ENCODE results near the gene TAMM41. TPM values are rescaled to one million over a fixed set of nuclear protein-coding genes. Genes with fewer than 3 reads are reported as not detected.

The TAMM41 gene
- total RNA-seq, 5 donors from 2014 or later (not counting 1 experiment from before 2014, with no cell fraction given), result 19.6 to 43.3 (median 32.4) TPM

DNA sequence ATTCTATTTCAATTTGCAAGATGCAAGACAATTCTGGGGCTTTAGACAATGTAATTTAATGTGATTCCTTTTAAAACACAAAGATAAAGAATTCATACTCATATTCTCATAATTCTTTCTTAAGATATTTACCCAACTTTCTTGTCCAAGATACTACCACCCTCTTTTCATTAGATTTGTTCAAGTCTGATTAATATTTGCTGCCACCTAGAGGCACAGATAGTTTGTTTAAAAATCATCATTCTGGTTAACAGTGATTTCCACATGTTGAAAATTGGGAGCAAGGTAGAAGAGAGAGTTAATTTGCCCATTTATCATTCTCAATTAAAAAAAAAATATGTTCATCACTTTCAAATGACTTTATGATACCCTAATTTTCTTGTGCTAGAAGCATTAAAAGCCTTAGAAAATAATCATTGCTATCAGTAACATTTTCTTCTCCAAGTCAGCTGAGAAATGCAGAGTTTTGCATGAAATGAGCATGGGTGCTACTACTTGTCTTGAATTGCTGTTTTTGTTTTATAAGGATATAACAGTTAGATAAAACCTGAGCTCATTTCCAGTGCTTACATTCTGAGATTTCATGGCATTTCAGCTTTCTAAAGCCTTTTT is 11.6 kb downstream of the TAMM41 start:
- Histone ChIP-seq H3K27me3 (replicated peaks in 1 of 2; ENCODE audit: control insufficient read depth in 2 of 2, extremely low read depth in 1 of 2, insufficient read depth in 2 of 2, low read length in 1 of 2) (no peaks in the 10 kb centered on the region), H3K4me3 (ENCODE audit: control insufficient read depth in 1 of 2, extremely low read depth in 1 of 2, low read length in 1 of 2) (no peak overlapping the region), H3K27ac (ENCODE audit: low read length) (no peak overlapping the region), H3K36me3 (ENCODE audit: control insufficient read depth in 2 of 2, extremely low read depth in 1 of 2, insufficient read depth in 1 of 2, low read length in 1 of 2) (peaks cover 20 to 76% of the 10 kb centered on the region in 2 donors), H3K9me3 (no peaks in the 10 kb centered on the region), H3K4me1 (ENCODE audit: control insufficient read depth in 1 of 2, extremely low read depth in 1 of 2, insufficient read depth in 2 of 2, low read length in 2 of 2) (no peaks in the 10 kb centered on the region)
- Mint-ChIP-seq H3K4me3 (no peak overlapping the region), H3K4me1 (peaks cover 3 to 5% (median 4%) of the 10 kb centered on the region in 3 donors), H3K36me3 (peaks cover 39% of the 10 kb centered on the region), H3K27ac (no peak overlapping the region), H3K27me3 (no peaks in the 10 kb centered on the region), H3K9me3 (no peaks in the 10 kb centered on the region)
- ChIA-PET CTCF (no interaction called here), POLR2A (no interaction called here)
- ATAC-seq (replicated peaks in 1 of 4) (no peak), DNase-seq (peak in 1 of 35 experiments; percentile 14)

DNA sequence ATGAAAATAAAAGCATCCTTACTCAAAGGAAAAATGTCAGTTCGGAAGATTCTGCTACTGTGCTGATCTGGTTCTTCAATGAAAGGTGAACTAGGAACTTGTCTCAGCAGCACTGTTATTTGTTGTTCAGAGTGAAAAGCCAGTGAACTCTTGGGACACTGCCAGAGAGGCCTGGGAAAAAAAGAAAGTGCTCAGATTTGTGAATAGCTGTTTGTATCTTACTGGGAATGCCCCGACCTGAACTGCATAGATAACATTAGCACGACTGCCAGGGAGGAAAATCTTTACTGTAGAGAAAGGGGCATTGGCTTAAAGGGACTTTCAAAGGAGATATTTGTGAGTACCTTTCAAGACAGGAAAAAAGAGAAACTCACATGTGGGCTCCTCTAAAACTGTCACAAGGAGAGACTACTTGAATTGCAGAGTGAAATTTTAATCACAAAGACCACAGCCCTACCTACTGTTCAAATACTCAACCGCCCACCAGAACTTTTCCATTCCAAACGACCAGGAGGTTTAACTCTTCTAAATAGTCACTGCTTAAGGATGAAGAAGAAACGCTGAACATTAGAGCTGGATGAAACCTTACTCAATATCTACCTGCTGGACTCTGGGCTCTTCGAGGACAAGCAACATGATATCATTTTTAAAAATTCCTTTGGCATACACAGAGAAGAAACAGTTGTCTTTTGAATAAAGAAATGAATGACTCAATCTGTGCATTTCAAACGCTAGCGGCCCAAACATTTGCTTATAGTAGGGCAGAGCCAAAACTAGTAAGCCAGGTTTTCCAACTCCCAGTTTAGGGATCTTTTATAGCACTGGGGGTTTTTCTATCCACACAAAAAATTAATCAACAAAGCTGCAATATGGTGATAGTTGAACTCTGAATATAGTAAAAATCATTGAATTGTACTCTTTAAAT is 13.4 kb downstream of the TAMM41 start:
- H3K36me3 Mint-ChIP-seq, result peaks cover 44% of the 10 kb centered on the region

GRCh38 chr3:11829416-11829815 is 17.3 kb downstream of the TAMM41 start:
- ChIA-PET POLR2A (no interaction called here), CTCF (no interaction called here)
- Mint-ChIP-seq H3K36me3 (peaks cover 55% of the 10 kb centered on the region), H3K4me3 (no peak overlapping the region), H3K4me1 (peaks cover 0 to 4% (median 1%) of the 10 kb centered on the region in 3 donors), H3K27me3 (no peaks in the 10 kb centered on the region), H3K27ac (no peak overlapping the region), H3K9me3 (no peaks in the 10 kb centered on the region)
- no peak for DNase-seq
- ATAC-seq (replicated peaks in 1 of 4), result no peak
- Histone ChIP-seq H3K4me3 (ENCODE audit: control insufficient read depth in 1 of 2, extremely low read depth in 1 of 2, low read length in 1 of 2) (no peak overlapping the region), H3K27me3 (replicated peaks in 1 of 2; ENCODE audit: control insufficient read depth in 2 of 2, extremely low read depth in 1 of 2, insufficient read depth in 2 of 2, low read length in 1 of 2) (no peaks in the 10 kb centered on the region), H3K27ac (ENCODE audit: low read length) (no peak overlapping the region), H3K36me3 (ENCODE audit: control insufficient read depth in 2 of 2, extremely low read depth in 1 of 2, insufficient read depth in 1 of 2, low read length in 1 of 2) (peaks cover 15 to 89% of the 10 kb centered on the region in 2 donors), H3K9me3 (no peaks in the 10 kb centered on the region), H3K4me1 (ENCODE audit: control insufficient read depth in 1 of 2, extremely low read depth in 1 of 2, insufficient read depth in 2 of 2, low read length in 2 of 2) (no peaks in the 10 kb centered on the region)
- WGBS (ENCODE audit: insufficient coverage), result 90% methylated on average over 4 of the region's 7 CpGs

More for the DNA sequence above, 13.4 kb downstream of the TAMM41 start:
- Histone ChIP-seq H3K4me3 (ENCODE audit: control insufficient read depth in 1 of 2, extremely low read depth in 1 of 2, low read length in 1 of 2) (no peak overlapping the region), H3K36me3 (ENCODE audit: control insufficient read depth in 2 of 2, extremely low read depth in 1 of 2, insufficient read depth in 1 of 2, low read length in 1 of 2) (peaks cover 19 to 76% of the 10 kb centered on the region in 2 donors), H3K4me1 (ENCODE audit: control insufficient read depth in 1 of 2, extremely low read depth in 1 of 2, insufficient read depth in 2 of 2, low read length in 2 of 2) (no peaks in the 10 kb centered on the region), H3K27ac (ENCODE audit: low read length) (no peak overlapping the region), H3K9me3 (no peaks in the 10 kb centered on the region), H3K27me3 (replicated peaks in 1 of 2; ENCODE audit: control insufficient read depth in 2 of 2, extremely low read depth in 1 of 2, insufficient read depth in 2 of 2, low read length in 1 of 2) (no peaks in the 10 kb centered on the region)
- Mint-ChIP-seq H3K27me3 (no peaks in the 10 kb centered on the region), H3K27ac (no peak overlapping the region), H3K9me3 (no peaks in the 10 kb centered on the region), H3K4me3 (no peak overlapping the region), H3K4me1 (peaks cover 0 to 4% (median 1%) of the 10 kb centered on the region in 3 donors)
- CTCF ChIA-PET, result no interaction called here
- DNase-seq (no peak), ATAC-seq (replicated peaks in 1 of 4) (no peak)
- POLR2A ChIA-PET, result no interaction called here
- 90% methylated on average over 3 of the region's 9 CpGs for WGBS (ENCODE audit: insufficient coverage)

- Histone ChIP-seq H3K9me3 (no peaks in the 10 kb centered on the region), H3K4me1 (ENCODE audit: control insufficient read depth in 1 of 2, extremely low read depth in 1 of 2, insufficient read depth in 2 of 2, low read length in 2 of 2) (no peaks in the 10 kb centered on the region), H3K27ac (ENCODE audit: low read length) (no peak overlapping the region), H3K4me3 (ENCODE audit: control insufficient read depth in 1 of 2, extremely low read depth in 1 of 2, low read length in 1 of 2) (no peak overlapping the region), H3K36me3 (ENCODE audit: control insufficient read depth in 2 of 2, extremely low read depth in 1 of 2, insufficient read depth in 1 of 2, low read length in 1 of 2) (peaks cover 12 to 81% of the 10 kb centered on the region in 2 donors), H3K27me3 (replicated peaks in 1 of 2; ENCODE audit: control insufficient read depth in 2 of 2, extremely low read depth in 1 of 2, insufficient read depth in 2 of 2, low read length in 1 of 2) (no peaks in the 10 kb centered on the region)
- DNase-seq, result no peak
- POLR2A ChIA-PET, result interaction anchor here (0.6 to 0.7 kb wide), 3 partner anchors 190 to 918 kb away, joined by 3 to 11 read pairs (median 4); no protein-coding TSS in a partner anchor
- no peak overlapping the region for H3K27ac Mint-ChIP-seq
- no peak overlapping the region for H3K4me3 Mint-ChIP-seq
- WGBS (ENCODE audit: insufficient coverage), result no CpG with 5 or more reads among the region's 1 CpG
- no peak for ATAC-seq (replicated peaks in 1 of 4)
- H3K4me1 Mint-ChIP-seq, result peaks cover 0 to 4% (median 0%) of the 10 kb centered on the region in 3 donors
- CTCF ChIA-PET, result interaction anchor here (0.7 to 1.1 kb wide), 5 partner anchors 20 to 1025 kb away, joined by 3 to 9 read pairs (median 4); partner anchors contain the start of gene TAMM41 (in 1 of the 2)
- peaks cover 51% of the 10 kb centered on the region for H3K36me3 Mint-ChIP-seq
- H3K27me3 Mint-ChIP-seq, result no peaks in the 10 kb centered on the region
- no peaks in the 10 kb centered on the region for H3K9me3 Mint-ChIP-seq
These were observed 19.9 kb downstream of the TAMM41 start for GRCh38 chr3:11826628-11827265.

DNA sequence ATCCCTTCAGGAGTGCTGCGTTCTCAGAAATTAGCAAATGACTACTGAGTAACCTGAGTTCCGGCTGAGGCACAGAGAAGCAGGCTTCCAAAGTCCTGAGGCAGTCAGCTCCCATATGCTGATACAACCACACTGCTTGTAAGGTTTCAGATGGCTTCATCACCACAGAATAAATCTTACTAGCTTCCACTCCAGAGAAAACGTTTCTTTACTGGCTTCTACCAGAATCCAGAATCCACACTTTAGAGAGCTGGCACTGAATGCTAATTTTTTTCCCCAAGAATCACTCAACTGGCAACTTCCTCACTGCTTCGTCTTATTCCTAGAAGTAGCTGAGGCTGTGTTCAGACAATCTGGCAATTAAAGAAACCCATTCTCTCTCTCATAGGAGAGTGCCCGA is 21.4 kb downstream of the TAMM41 start:
- ATAC-seq (replicated peaks in 1 of 4) (no peak), DNase-seq (no peak)
- Mint-ChIP-seq H3K36me3 (peaks cover 53% of the 10 kb centered on the region), H3K27ac (no peak overlapping the region), H3K9me3 (no peaks in the 10 kb centered on the region), H3K27me3 (no peaks in the 10 kb centered on the region), H3K4me3 (no peak overlapping the region), H3K4me1 (peaks cover 2 to 6% (median 4%) of the 10 kb centered on the region in 3 donors)
- ChIA-PET POLR2A (no interaction called here), CTCF (interaction anchor here (1.1 to 1.2 kb wide), 2 partner anchors 21 kb away, joined by 3 to 5 read pairs; no protein-coding TSS in a partner anchor)
- no peaks in the 10 kb centered on the region for H3K9me3 ChIP-seq
- peaks cover 6 to 82% of the 10 kb centered on the region in 2 donors for H3K36me3 ChIP-seq (ENCODE audit: control insufficient read depth in 2 of 2, extremely low read depth in 1 of 2, insufficient read depth in 1 of 2, low read length in 1 of 2)
- no peaks in the 10 kb centered on the region for H3K27me3 ChIP-seq (replicated peaks in 1 of 2; ENCODE audit: control insufficient read depth in 2 of 2, extremely low read depth in 1 of 2, insufficient read depth in 2 of 2, low read length in 1 of 2)
- H3K4me3 ChIP-seq (ENCODE audit: control insufficient read depth in 1 of 2, extremely low read depth in 1 of 2, low read length in 1 of 2), result no peak overlapping the region
- H3K27ac ChIP-seq (ENCODE audit: low read length), result no peak overlapping the region
- WGBS (ENCODE audit: insufficient coverage), result 100% methylated on average over 4 of the region's 5 CpGs
- H3K4me1 ChIP-seq (ENCODE audit: control insufficient read depth in 1 of 2, extremely low read depth in 1 of 2, insufficient read depth in 2 of 2, low read length in 2 of 2), result no peaks in the 10 kb centered on the region

DNA sequence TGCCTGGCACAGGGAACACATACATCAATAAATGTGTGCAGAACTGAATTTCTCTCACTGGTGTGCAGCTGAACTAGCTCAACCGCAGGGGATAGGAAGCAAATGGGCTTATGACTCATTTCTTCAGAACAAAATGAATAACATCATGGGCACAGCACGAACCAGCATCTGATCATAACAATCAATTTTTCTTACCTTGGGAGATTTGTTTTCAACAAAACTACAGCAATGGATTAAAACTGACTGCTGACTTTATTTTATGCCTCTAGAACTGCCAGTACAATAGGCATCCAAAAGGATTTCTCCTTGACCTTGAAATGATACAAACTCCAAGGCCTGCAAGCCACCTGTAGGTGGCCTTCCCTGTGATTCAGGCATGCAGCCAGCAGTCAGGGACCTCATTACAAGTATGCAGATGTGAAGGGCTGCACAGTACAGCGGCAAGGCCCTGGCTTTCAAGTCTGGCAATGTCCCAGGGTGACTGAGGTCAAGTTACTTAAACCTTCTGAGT is 26.1 kb downstream of the TAMM41 start:
- 50% methylated on average over 2 of the region's 3 CpGs for WGBS (ENCODE audit: insufficient coverage)
- Mint-ChIP-seq H3K27me3 (no peaks in the 10 kb centered on the region), H3K27ac (no peak overlapping the region), H3K4me3 (no peak overlapping the region), H3K9me3 (no peaks in the 10 kb centered on the region), H3K4me1 (peaks cover 3 to 7% (median 5%) of the 10 kb centered on the region in 3 donors), H3K36me3 (peaks cover 64% of the 10 kb centered on the region)
- no peak for DNase-seq
- POLR2A ChIA-PET, result no interaction called here
- Histone ChIP-seq H3K4me1 (ENCODE audit: control insufficient read depth in 1 of 2, extremely low read depth in 1 of 2, insufficient read depth in 2 of 2, low read length in 2 of 2) (no peaks in the 10 kb centered on the region), H3K27ac (ENCODE audit: low read length) (no peak overlapping the region), H3K27me3 (replicated peaks in 1 of 2; ENCODE audit: control insufficient read depth in 2 of 2, extremely low read depth in 1 of 2, insufficient read depth in 2 of 2, low read length in 1 of 2) (no peaks in the 10 kb centered on the region), H3K4me3 (ENCODE audit: control insufficient read depth in 1 of 2, extremely low read depth in 1 of 2, low read length in 1 of 2) (no peak overlapping the region), H3K9me3 (no peaks in the 10 kb centered on the region), H3K36me3 (ENCODE audit: control insufficient read depth in 2 of 2, extremely low read depth in 1 of 2, insufficient read depth in 1 of 2, low read length in 1 of 2) (peaks cover 6 to 70% of the 10 kb centered on the region in 2 donors)
- ATAC-seq (replicated peaks in 1 of 4), result peak in 1 of 4 experiments; percentile 23
- CTCF ChIA-PET, result no interaction called here

Data from T-cell (primary cell).